Renal cortical epithelial cell (primary cell): Measurements from ENCODE around the gene TUG1. TPM values are rescaled to one million over a fixed set of nuclear protein-coding genes. Genes with fewer than 3 reads are reported as not detected.

Experiments
- DNase-seq: peaks from one replicate; pipeline ENCODE4 v3.0.0-alpha.2; 2011; ENCODE audit warnings: low read depth
- total RNA-seq: library from RNA; depleted of rRNA; stranded (reverse); fragments of >200 nt; gene quantifications from 2 replicates; pipeline ENCODE4 v1.2.3, GENCODE V29; 2014

The TUG1 gene
- total RNA-seq, 1 donor from 2014 or later: 90.7 TPM

- DNase-seq: peak; percentile 62
Measured at GRCh38 chr22:30947816-30948454, 21.1 kb upstream of the TUG1 start.

GRCh38 chr22:30948930-30949342, 20.1 kb upstream of the TUG1 start:
- DNase-seq: no peak

GRCh38 chr22:30949934-30950660, 19.0 kb upstream of the TUG1 start:
- no peak for DNase-seq

GRCh38 chr22:30953206-30953605, 15.9 kb upstream of the TUG1 start:
- DNase-seq: no peak

GRCh38 chr22:30955153-30955552, 13.9 kb upstream of the TUG1 start:
- DNase-seq: no peak

GRCh38 chr22:30964858-30965257, 4.2 kb upstream of the TUG1 start:
- DNase-seq: no peak

- peak; percentile 15 for DNase-seq
Measured at GRCh38 chr22:30968015-30968923, 796 bp upstream of the TUG1 start, which contains the start of gene MORC2. Gene MORC2 (minus strand): TSS chr22:30968774. CDS start chr22:30967889, 885 bp downstream.

- DNase-seq: no peak
Measured at GRCh38 chr22:30969532-30970355, 679 bp downstream of the TUG1 start.

GRCh38 chr22:30970356-30970746, 1.3 kb downstream of the TUG1 start:
- no peak for DNase-seq

- DNase-seq: no peak
Measured at GRCh38 chr22:30978304-30978962, 9.4 kb downstream of the TUG1 start.

GRCh38 chr22:30979932-30980331, 10.9 kb downstream of the TUG1 start:
- peak; percentile 11 for DNase-seq

GRCh38 chr22:30982512-30982911, 13.4 kb downstream of the TUG1 start:
- DNase-seq: no peak

GRCh38 chr22:30984317-30984716, 15.3 kb downstream of the TUG1 start:
- no peak for DNase-seq

GRCh38 chr22:30985561-30986208, 16.6 kb downstream of the TUG1 start:
- no peak for DNase-seq

- no peak for DNase-seq
Measured at GRCh38 chr22:30989474-30989873, 20.4 kb downstream of the TUG1 start.

- no peak for DNase-seq
Measured at GRCh38 chr22:30990690-30991089, 21.6 kb downstream of the TUG1 start.

- DNase-seq: no peak
Measured at GRCh38 chr22:30992565-30992964, 23.5 kb downstream of the TUG1 start.

GRCh38 chr22:30994960-30995359, 25.9 kb downstream of the TUG1 start:
- no peak for DNase-seq

GRCh38 chr22:30996462-30996861, 27.4 kb downstream of the TUG1 start:
- no peak for DNase-seq

- peak; percentile 30 for DNase-seq
Measured at GRCh38 chr22:30998329-30998728, 29.3 kb downstream of the TUG1 start.
